HCT116 (cell line): ENCODE data around the gene AUTS2.

Source experiments
- ATF3 ChIP-seq: IDR thresholded peaks from 2 replicates; pipeline ENCODE4 v1.6.1; 2012
- CTCF ChIP-seq, 3 experiments: fragments of 200-600 bp in 1 of 3; sonication (generic) in 1 of 3; IDR thresholded peaks in 2 of 3; conservative IDR thresholded peaks in 1 of 3; 2 replicates each; pipeline ENCODE4 v1.5.1; 2012 to 2017; ENCODE audit warnings: low read depth in 2 of 3, low read length in 2 of 3, antibody characterized with exemption in 1 of 3, borderline replicate concordance in 1 of 3, control low read depth in 1 of 3, mild to moderate bottlenecking in 1 of 3, mixed read lengths in 1 of 3, mixed run types in 1 of 3, moderate library complexity in 1 of 3; ENCODE audit not compliant: insufficient read depth in 1 of 3

- no peak for TF ChIP-seq CTCF (IDR thresholded peaks at IDR 0.05 in 2 of 3, conservative IDR thresholded peaks at IDR 0.05 in 1 of 3; ENCODE audit: borderline replicate concordance in 1 of 3, insufficient read depth in 1 of 3, low read depth in 2 of 3, low read length in 2 of 3)
- no peak for TF ChIP-seq ATF3
Measured at GRCh38 chr7:70346844-70347462, 748.7 kb downstream of the AUTS2 start.
